ENCODE data around the gene CSTPP1. TPM values are rescaled to one million over a fixed set of nuclear protein-coding genes. Genes with fewer than 3 reads are reported as not detected.
"Not testable (repeated sequence)": the region's sequence is repeated elsewhere in the genome, so short reads cannot be mapped to it uniquely, and the experiment has no call there.

The CSTPP1 gene
- polyA plus RNA-seq, 1 donor (not counting 4 experiments of a cell fraction or from before 2014, with no cell fraction given): 20.0 TPM

- DNase-seq (ENCODE audit: low read depth, low spot score) (no peak), FAIRE-seq (no peak)
- Histone ChIP-seq H3K4me2 (ENCODE audit: control insufficient read depth, extremely low read depth, insufficient read depth, low read depth, low read length) (no peak overlapping the region), H3K36me3 (ENCODE audit: control insufficient read depth in 2 of 2, extremely low read depth in 1 of 2, insufficient read depth in 2 of 2, low read length in 2 of 2) (peaks cover 0 to 1% of the 10 kb centered on the region in 2 experiments), H4K20me1 (ENCODE audit: control insufficient read depth, extremely low read depth, insufficient read depth, low read length) (no peaks in the 10 kb centered on the region), H3K9me3 (ENCODE audit: control insufficient read depth, low read depth, low read length) (no peaks in the 10 kb centered on the region), H3K4me3 (ENCODE audit: control insufficient read depth in 2 of 3, extremely low read depth in 1 of 3, insufficient read depth in 2 of 3, low read depth in 1 of 3, low read length in 3 of 3) (no peak overlapping the region), H3K4me1 (ENCODE audit: control insufficient read depth, extremely low read depth, insufficient read depth, low read length) (no peaks in the 10 kb centered on the region), H3K27ac (ENCODE audit: control insufficient read depth, insufficient read depth, low read length) (no peak overlapping the region), H2AFZ (ENCODE audit: control insufficient read depth, low read length) (no peak overlapping the region), H3K9ac (ENCODE audit: control insufficient read depth, extremely low read depth, insufficient read depth, low read length) (no peak overlapping the region), H3K9me1 (ENCODE audit: control insufficient read depth, extremely low read depth, insufficient read depth, low read length) (no peaks in the 10 kb centered on the region), H3K79me2 (ENCODE audit: control insufficient read depth, insufficient read depth, low read length) (no peaks in the 10 kb centered on the region), H3K27me3 (ENCODE audit: control insufficient read depth, extremely low read depth, insufficient read depth, low read length) (no peaks in the 10 kb centered on the region)
- dilution Hi-C loops (cut with MboI; ENCODE audit: extremely low pct_ligation_motif_present, low sequenced_read_pairs): no loop called here
- TF ChIP-seq EZH2 (IDR thresholded peaks at IDR 0.05; ENCODE audit: low read length) (no peak), CTCF (optimal IDR thresholded peaks at IDR 0.05 in 1 of 3, IDR thresholded peaks at IDR 0.05 in 1 of 3, conservative IDR thresholded peaks at IDR 0.05 in 1 of 3; ENCODE audit: extremely low read depth in 1 of 3, insufficient read depth in 2 of 3, low read length in 3 of 3) (no peak)
Observed at GRCh38 chr11:47109727-47110246, 173.2 kb downstream of the CSTPP1 start.

- no peaks in the 10 kb centered on the region for H3K4me1 ChIP-seq (ENCODE audit: control insufficient read depth, extremely low read depth, insufficient read depth, low read length)
- H3K27ac ChIP-seq (ENCODE audit: control insufficient read depth, insufficient read depth, low read length): no peak overlapping the region
- H3K27me3 ChIP-seq (ENCODE audit: control insufficient read depth, extremely low read depth, insufficient read depth, low read length): no peaks in the 10 kb centered on the region
- no peaks in the 10 kb centered on the region for H4K20me1 ChIP-seq (ENCODE audit: control insufficient read depth, extremely low read depth, insufficient read depth, low read length)
- H3K4me3 ChIP-seq (ENCODE audit: control insufficient read depth in 2 of 3, extremely low read depth in 1 of 3, insufficient read depth in 2 of 3, low read depth in 1 of 3, low read length in 3 of 3): no peak overlapping the region
- H3K9me1 ChIP-seq (ENCODE audit: control insufficient read depth, extremely low read depth, insufficient read depth, low read length): no peaks in the 10 kb centered on the region
- FAIRE-seq (no peak), DNase-seq (ENCODE audit: low read depth, low spot score) (no peak)
- H3K36me3 ChIP-seq (ENCODE audit: control insufficient read depth in 2 of 2, extremely low read depth in 1 of 2, insufficient read depth in 2 of 2, low read length in 2 of 2): peaks cover 0 to 1% of the 10 kb centered on the region in 2 experiments
- H2AFZ ChIP-seq (ENCODE audit: control insufficient read depth, low read length): no peak overlapping the region
- no peak for TF ChIP-seq EZH2 (IDR thresholded peaks at IDR 0.05; ENCODE audit: low read length)
- no peak for TF ChIP-seq CTCF (optimal IDR thresholded peaks at IDR 0.05 in 1 of 3, IDR thresholded peaks at IDR 0.05 in 1 of 3, conservative IDR thresholded peaks at IDR 0.05 in 1 of 3; ENCODE audit: extremely low read depth in 1 of 3, insufficient read depth in 2 of 3, low read length in 3 of 3)
- H3K9ac ChIP-seq (ENCODE audit: control insufficient read depth, extremely low read depth, insufficient read depth, low read length): no peak overlapping the region
- dilution Hi-C loops (cut with MboI; ENCODE audit: extremely low pct_ligation_motif_present, low sequenced_read_pairs): no loop called here
- H3K9me3 ChIP-seq (ENCODE audit: control insufficient read depth, low read depth, low read length): no peaks in the 10 kb centered on the region
- no peak overlapping the region for H3K4me2 ChIP-seq (ENCODE audit: control insufficient read depth, extremely low read depth, insufficient read depth, low read depth, low read length)
- H3K79me2 ChIP-seq (ENCODE audit: control insufficient read depth, insufficient read depth, low read length): no peaks in the 10 kb centered on the region
Observed at GRCh38 chr11:47111318-47111804, 174.8 kb downstream of the CSTPP1 start.

DNA sequence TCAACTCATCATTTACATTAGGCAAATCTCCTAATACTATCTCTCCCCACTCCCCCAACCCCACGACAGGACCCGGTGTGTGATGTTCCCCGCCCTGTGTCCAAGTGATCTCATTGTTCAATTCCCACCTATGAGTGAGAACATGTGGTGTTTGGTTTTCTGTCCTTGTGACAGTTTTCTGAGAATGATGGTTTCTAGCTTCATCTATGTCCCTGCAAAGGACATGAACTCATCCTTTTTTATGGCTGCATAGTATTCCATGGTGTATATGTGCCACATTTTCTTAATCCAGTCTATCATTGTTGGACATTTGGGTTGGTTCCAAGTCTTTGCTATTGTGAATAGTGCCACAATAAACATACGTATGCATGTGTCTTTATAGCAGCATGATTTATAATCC is 176.4 kb downstream of the CSTPP1 start:
- dilution Hi-C loops (cut with MboI; ENCODE audit: extremely low pct_ligation_motif_present, low sequenced_read_pairs); H3K36me3 ChIP-seq (ENCODE audit: control insufficient read depth in 2 of 2, extremely low read depth in 1 of 2, insufficient read depth in 2 of 2, low read length in 2 of 2); H2AFZ ChIP-seq (ENCODE audit: control insufficient read depth, low read length); H3K9ac ChIP-seq (ENCODE audit: control insufficient read depth, extremely low read depth, insufficient read depth, low read length); H3K4me2 ChIP-seq (ENCODE audit: control insufficient read depth, extremely low read depth, insufficient read depth, low read depth, low read length); H4K20me1 ChIP-seq (ENCODE audit: control insufficient read depth, extremely low read depth, insufficient read depth, low read length); H3K4me3 ChIP-seq (ENCODE audit: control insufficient read depth in 2 of 3, extremely low read depth in 1 of 3, insufficient read depth in 2 of 3, low read depth in 1 of 3, low read length in 3 of 3); H3K9me1 ChIP-seq (ENCODE audit: control insufficient read depth, extremely low read depth, insufficient read depth, low read length); DNase-seq (ENCODE audit: low read depth, low spot score); H3K27ac ChIP-seq (ENCODE audit: control insufficient read depth, insufficient read depth, low read length); H3K4me1 ChIP-seq (ENCODE audit: control insufficient read depth, extremely low read depth, insufficient read depth, low read length); H3K79me2 ChIP-seq (ENCODE audit: control insufficient read depth, insufficient read depth, low read length); FAIRE-seq; H3K27me3 ChIP-seq (ENCODE audit: control insufficient read depth, extremely low read depth, insufficient read depth, low read length); H3K9me3 ChIP-seq (ENCODE audit: control insufficient read depth, low read depth, low read length): not testable (repeated sequence)
